ENCODE results near the gene COMMD7. TPM values are rescaled to one million over a fixed set of nuclear protein-coding genes. Genes with fewer than 3 reads are reported as not detected.
A peak's percentile ranks its signal among the peaks of the same experiment; 100 is the strongest.
"Not testable (repeated sequence)": the region's sequence is repeated elsewhere in the genome, so short reads cannot be mapped to it uniquely, and the experiment has no call there.

The COMMD7 gene
- total and polyA plus RNA-seq, 4 donors: 26.2 to 83.3 (median 61.8) TPM

DNA sequence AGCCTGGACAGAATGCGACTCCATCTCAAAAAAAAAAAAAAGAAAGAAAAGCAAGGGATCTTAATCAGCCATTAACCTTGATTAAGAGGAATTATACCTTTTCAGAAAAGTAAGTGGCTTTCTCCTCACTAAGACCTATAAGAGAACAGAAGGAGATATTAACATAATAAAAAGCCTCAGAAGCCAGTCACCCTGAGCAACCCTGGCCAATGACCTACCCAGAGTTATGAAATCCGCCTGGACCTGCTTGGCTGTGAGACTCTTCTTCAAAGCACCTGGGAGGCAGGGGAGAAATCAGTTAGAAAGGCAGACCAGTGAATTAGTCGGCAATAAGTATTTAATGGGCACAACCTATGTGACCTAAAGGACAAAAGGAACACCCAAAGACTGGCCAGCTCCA is 36.8 kb downstream of the COMMD7 start:
- Histone ChIP-seq H3K27ac (ENCODE audit: low read depth, low read length) (no peak overlapping the region), H3K4me1 (ENCODE audit: control insufficient read depth, insufficient read depth, low read length) (peaks cover 3% of the 10 kb centered on the region), H3K9me3 (ENCODE audit: control insufficient read depth, insufficient read depth, low read length) (no peaks in the 10 kb centered on the region), H3K4me3 (ENCODE audit: low read depth, low read length) (no peak overlapping the region), H3K36me3 (ENCODE audit: control insufficient read depth, insufficient read depth, low read length) (peaks cover 38% of the 10 kb centered on the region), H3K27me3 (ENCODE audit: control insufficient read depth, insufficient read depth, low read length) (no peaks in the 10 kb centered on the region)
- no peak for DNase-seq (ENCODE audit: low read depth in 4 of 6, low spot score in 6 of 6)
- 87% methylated on average over 2 of the region's 3 CpGs for WGBS (ENCODE audit: insufficient coverage)

DNA sequence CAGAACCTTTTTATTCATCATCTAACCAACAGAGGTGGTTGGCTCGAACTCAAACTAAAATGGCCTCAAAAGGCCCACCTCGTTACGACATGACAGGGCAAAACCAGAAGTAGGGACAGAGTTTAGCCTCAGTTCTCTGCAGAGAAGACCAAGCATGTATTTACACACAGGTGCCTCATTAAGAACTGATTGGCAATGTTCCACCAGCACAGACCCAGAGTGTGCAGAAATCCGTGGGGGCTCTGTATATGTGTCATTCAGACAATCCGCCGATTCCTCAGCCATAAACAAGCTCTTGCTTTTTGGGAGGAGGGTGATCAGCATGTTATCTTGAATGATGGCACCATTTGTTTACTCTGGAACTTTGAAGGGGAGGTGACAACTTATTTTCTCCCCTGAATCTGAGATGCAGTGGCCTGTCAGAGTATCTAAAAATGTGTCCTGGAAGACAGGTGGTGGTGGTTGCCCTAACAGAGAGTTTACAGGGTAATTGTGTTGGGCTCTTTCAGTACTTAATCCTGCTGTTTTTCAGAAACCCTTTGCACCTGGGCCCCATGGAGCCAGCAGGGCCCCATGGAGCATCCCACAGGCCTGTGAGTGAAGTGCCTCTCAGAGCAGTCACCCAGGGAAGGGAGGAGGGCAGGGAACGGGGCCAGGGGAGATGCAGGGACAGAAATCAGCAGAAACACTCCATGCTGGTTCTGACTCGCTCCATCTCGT is 40.4 kb downstream of the COMMD7 start:
- no peak overlapping the region for H3K27ac ChIP-seq (ENCODE audit: low read depth, low read length)
- H3K27me3 ChIP-seq (ENCODE audit: control insufficient read depth, insufficient read depth, low read length): no peaks in the 10 kb centered on the region
- no peak for DNase-seq (ENCODE audit: low read depth in 4 of 6, low spot score in 6 of 6)
- H3K4me1 ChIP-seq (ENCODE audit: control insufficient read depth, insufficient read depth, low read length): no peaks in the 10 kb centered on the region
- H3K9me3 ChIP-seq (ENCODE audit: control insufficient read depth, insufficient read depth, low read length): no peaks in the 10 kb centered on the region
- 38% methylated on average over 7 of the region's 9 CpGs for WGBS (ENCODE audit: insufficient coverage)
- peaks cover 37% of the 10 kb centered on the region for H3K36me3 ChIP-seq (ENCODE audit: control insufficient read depth, insufficient read depth, low read length)
- no peak overlapping the region for H3K4me3 ChIP-seq (ENCODE audit: low read depth, low read length)

DNA sequence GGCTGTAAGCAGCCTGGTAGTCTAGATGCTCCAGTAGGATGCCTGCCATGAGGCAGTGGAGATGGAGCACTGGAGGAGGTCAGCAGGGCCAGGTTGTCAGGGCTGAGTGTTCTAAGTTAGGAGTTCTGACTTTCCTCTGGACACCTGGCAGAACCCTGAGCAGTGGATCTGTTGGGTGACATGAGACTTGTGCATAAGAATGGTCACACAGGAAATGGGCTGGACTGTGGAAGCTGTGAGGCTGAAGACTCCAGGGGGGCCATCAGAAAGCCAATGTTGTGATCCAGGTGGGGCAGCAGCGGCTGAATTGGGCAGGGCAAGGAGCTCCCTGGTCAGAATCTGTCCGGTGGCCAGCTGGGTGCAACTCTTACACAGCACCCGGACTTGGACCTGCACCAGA is 45.7 kb downstream of the COMMD7 start:
- no peak for DNase-seq (ENCODE audit: low read depth in 4 of 6, low spot score in 6 of 6)

DNA sequence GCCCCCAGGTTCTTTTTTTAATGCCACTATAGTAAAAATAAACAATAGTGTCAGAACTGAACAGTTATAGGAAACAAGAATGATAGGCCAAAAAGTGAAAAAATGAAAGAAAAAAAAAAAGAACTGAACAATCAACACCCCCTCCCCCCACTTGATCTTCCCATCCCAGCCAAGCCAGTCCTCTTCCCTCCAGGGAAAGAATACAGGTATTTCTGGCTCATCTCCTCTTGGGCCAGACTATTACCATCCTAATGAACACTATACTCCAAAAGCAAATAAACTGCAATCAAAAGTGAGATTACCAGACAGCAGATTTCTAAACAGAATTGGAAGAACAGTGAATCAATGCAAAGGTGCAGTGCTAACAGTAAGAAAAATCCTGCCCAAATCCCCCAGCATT is 48.2 kb downstream of the COMMD7 start:
- Histone ChIP-seq H3K4me1 (ENCODE audit: control insufficient read depth, insufficient read depth, low read length) (no peaks in the 10 kb centered on the region), H3K27me3 (ENCODE audit: control insufficient read depth, insufficient read depth, low read length) (no peaks in the 10 kb centered on the region), H3K4me3 (ENCODE audit: low read depth, low read length) (no peak overlapping the region), H3K9me3 (ENCODE audit: control insufficient read depth, insufficient read depth, low read length) (no peaks in the 10 kb centered on the region), H3K27ac (ENCODE audit: low read depth, low read length) (no peak overlapping the region), H3K36me3 (ENCODE audit: control insufficient read depth, insufficient read depth, low read length) (peaks cover 31% of the 10 kb centered on the region)
- no peak for DNase-seq (ENCODE audit: low read depth in 4 of 6, low spot score in 6 of 6)

More for the DNA sequence above, 45.7 kb downstream of the COMMD7 start:
- H3K9me3 ChIP-seq (ENCODE audit: control insufficient read depth, insufficient read depth, low read length): no peaks in the 10 kb centered on the region
- no peak overlapping the region for H3K4me3 ChIP-seq (ENCODE audit: low read depth, low read length)
- WGBS (ENCODE audit: insufficient coverage): 97% methylated on average over 3 of the region's 3 CpGs
- H3K36me3 ChIP-seq (ENCODE audit: control insufficient read depth, insufficient read depth, low read length): peaks cover 32% of the 10 kb centered on the region
- H3K4me1 ChIP-seq (ENCODE audit: control insufficient read depth, insufficient read depth, low read length): no peaks in the 10 kb centered on the region
- no peak overlapping the region for H3K27ac ChIP-seq (ENCODE audit: low read depth, low read length)
- no peaks in the 10 kb centered on the region for H3K27me3 ChIP-seq (ENCODE audit: control insufficient read depth, insufficient read depth, low read length)

DNA sequence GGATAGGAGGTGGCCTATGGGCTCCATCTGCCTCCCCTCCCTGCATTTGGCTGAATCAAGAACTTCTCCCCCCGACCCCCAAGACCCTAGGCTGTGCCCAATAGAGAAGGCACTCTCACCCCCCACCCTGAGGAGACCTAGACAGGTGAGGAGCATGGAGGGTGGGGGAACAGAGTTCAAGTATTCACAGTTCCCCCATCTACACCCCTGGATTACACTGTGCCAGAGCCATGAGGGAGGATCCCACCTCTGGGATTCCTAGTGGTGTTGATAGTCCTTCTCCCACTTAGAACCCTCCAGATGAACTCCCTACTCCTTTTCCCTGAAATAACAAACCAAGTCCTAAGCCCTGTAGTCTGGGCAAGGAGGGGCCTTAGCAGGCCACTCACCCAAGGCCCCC is 54.3 kb downstream of the COMMD7 start:
- not testable (repeated sequence) for H3K27ac ChIP-seq (ENCODE audit: low read depth, low read length); H3K4me1 ChIP-seq (ENCODE audit: control insufficient read depth, insufficient read depth, low read length); H3K9me3 ChIP-seq (ENCODE audit: control insufficient read depth, insufficient read depth, low read length); H3K4me3 ChIP-seq (ENCODE audit: low read depth, low read length); H3K27me3 ChIP-seq (ENCODE audit: control insufficient read depth, insufficient read depth, low read length); DNase-seq (ENCODE audit: low read depth in 4 of 6, low spot score in 6 of 6)
- no CpG with 5 or more reads among the region's 1 CpG for WGBS (ENCODE audit: insufficient coverage)
- H3K36me3 ChIP-seq (ENCODE audit: control insufficient read depth, insufficient read depth, low read length): peaks cover 15% of the 10 kb centered on the region

DNA sequence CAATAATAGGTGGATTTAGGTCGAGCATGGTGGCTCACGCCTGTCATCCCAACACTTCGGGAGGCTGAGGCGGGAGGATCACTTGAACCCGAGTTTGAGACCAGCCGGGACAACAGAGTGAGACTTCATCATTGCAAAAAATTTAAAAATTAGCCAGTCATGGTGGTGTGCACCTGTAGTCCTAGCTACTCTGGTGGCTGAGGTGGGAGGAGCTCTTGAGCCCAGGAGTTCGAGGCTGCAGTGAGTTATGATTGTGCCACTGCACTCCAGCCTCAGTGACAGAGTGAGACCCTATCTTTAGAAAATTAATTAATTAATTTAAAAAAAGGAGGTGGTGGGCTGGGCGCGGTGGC is 56.1 kb downstream of the COMMD7 start:
- 96% methylated on average over 6 of the region's 9 CpGs for WGBS (ENCODE audit: insufficient coverage)
- no peaks in the 10 kb centered on the region for H3K27me3 ChIP-seq (ENCODE audit: control insufficient read depth, insufficient read depth, low read length)
- no peak overlapping the region for H3K4me3 ChIP-seq (ENCODE audit: low read depth, low read length)
- no peak for DNase-seq (ENCODE audit: low read depth in 4 of 6, low spot score in 6 of 6)
- peaks cover 6% of the 10 kb centered on the region for H3K4me1 ChIP-seq (ENCODE audit: control insufficient read depth, insufficient read depth, low read length)
- peaks cover 6% of the 10 kb centered on the region for H3K36me3 ChIP-seq (ENCODE audit: control insufficient read depth, insufficient read depth, low read length)
- H3K27ac ChIP-seq (ENCODE audit: low read depth, low read length): no peak overlapping the region
- H3K9me3 ChIP-seq (ENCODE audit: control insufficient read depth, insufficient read depth, low read length): no peaks in the 10 kb centered on the region

DNA sequence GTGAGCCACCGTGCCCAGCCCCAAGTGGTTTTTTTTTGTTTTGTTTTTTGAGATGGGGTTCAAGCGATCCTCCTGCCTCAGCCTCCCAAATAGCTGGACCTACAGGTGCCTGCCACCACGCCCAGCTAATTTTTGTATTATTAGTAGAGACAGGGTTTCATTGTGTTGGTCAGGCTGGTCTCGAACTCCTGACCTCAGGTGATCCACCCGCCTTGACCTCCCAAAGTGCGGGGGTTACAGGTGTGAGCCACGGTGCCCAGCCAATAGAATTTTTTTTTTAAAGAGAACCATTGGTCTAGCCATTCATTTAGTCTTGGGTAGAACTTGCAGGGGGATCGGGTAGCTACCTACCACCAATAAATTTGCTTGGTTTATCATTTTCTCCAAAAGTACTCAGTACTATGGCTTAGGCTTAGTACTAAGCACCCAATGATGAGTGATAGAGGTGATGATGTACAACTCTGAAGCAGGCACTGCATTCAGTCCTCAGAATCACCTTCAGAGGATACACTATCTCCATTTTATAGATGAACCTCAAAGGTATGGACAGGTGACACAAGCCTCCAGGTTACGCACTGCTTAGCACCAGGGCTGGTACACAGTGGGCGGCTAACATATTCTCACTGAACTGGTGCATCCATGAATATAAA is 56.6 kb downstream of the COMMD7 start:
- no peak overlapping the region for H3K27ac ChIP-seq (ENCODE audit: low read depth, low read length)
- WGBS (ENCODE audit: insufficient coverage): 96% methylated on average over 4 of the region's 10 CpGs

DNA sequence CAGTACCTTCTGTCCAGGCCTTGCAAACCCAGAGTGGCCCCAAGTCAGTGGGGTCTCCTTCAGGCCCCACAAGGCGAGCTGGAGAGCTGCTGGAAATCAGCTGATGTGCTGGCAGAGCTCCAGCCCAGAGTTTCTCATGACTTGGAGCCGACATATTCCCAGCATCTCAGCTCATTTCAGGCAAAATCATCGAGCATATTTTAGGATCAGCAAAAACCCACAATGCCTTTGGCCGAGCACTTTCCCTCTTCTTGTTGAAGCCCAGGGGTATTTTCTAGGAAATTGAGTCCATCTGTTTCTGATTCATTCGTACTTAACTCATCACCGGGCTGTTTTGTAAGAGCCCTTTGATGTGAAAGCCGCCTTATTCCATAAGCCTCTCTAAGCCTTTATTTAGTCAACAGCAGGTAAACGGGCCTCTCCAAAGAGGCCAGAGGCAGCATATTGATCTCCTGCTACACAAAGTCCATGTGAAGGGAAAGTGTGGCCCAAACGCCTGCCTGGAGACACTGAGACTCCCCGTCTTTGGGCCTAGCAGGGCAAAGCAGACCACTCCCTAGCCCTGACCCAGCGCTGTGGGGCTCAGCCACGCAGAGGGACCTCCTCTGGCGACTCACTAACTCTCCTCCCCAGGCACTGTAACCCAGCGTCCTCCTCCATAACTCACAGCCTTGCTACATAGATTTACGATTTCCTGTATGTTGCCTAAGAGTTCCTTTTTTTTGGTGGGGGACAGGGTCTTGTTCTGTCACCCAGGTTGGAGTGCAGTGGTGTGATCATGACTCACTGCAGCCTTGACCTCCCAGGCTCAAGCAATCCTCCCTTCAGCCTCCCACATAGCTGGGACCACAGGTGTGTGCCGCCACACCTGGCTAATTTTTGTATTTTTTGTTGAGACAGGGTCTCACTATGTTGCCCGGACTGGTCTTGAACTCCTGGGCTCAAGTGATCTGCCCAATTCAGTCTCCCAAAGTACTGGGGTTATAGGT is 57.4 kb downstream of the COMMD7 start:
- H3K27ac ChIP-seq (ENCODE audit: low read depth, low read length): peak overlapping the region; percentile 59
- peak in 3 of 6 donors; percentile 21 to 68 (median 68) for DNase-seq (ENCODE audit: low read depth in 4 of 6, low spot score in 6 of 6)
- H3K4me3 ChIP-seq (ENCODE audit: low read depth, low read length): no peak overlapping the region
- WGBS (ENCODE audit: insufficient coverage): 46% methylated on average over 10 of the region's 17 CpGs
- no peaks in the 10 kb centered on the region for H3K9me3 ChIP-seq (ENCODE audit: control insufficient read depth, insufficient read depth, low read length)
- peaks cover 16% of the 10 kb centered on the region for H3K4me1 ChIP-seq (ENCODE audit: control insufficient read depth, insufficient read depth, low read length)
- H3K27me3 ChIP-seq (ENCODE audit: control insufficient read depth, insufficient read depth, low read length): no peaks in the 10 kb centered on the region
- peaks cover 4% of the 10 kb centered on the region for H3K36me3 ChIP-seq (ENCODE audit: control insufficient read depth, insufficient read depth, low read length)

More for the DNA sequence above, 56.6 kb downstream of the COMMD7 start:
- peaks cover 8% of the 10 kb centered on the region for H3K4me1 ChIP-seq (ENCODE audit: control insufficient read depth, insufficient read depth, low read length)
- H3K9me3 ChIP-seq (ENCODE audit: control insufficient read depth, insufficient read depth, low read length): no peaks in the 10 kb centered on the region
- H3K27me3 ChIP-seq (ENCODE audit: control insufficient read depth, insufficient read depth, low read length): no peaks in the 10 kb centered on the region
- DNase-seq (ENCODE audit: low read depth in 4 of 6, low spot score in 6 of 6): no peak
- H3K4me3 ChIP-seq (ENCODE audit: low read depth, low read length): no peak overlapping the region
- peaks cover 4% of the 10 kb centered on the region for H3K36me3 ChIP-seq (ENCODE audit: control insufficient read depth, insufficient read depth, low read length)

DNA sequence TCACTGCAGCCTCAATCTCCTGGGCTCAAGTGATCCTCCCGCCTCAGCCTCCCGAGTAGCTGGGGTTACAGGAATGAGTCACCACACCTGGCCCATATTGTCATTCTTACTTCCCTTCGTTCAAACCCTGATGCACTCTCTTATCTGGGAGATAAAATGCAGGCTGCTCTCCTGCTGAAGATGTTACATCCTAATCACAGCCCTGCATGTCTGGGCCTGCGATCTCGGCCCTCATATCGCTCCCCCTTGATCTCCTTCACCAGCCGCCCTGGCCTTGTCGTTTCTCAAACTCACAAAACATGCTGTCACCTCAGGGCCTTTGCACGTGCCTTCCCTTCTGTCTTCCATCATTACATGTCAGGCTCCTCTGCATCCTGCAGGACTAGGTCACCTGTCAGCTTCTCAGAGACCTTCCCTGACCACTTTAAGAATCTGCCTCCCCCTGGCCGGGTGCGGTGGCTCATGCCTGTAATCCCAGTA is 60.7 kb downstream of the COMMD7 start:
- no peak for DNase-seq (ENCODE audit: low read depth in 4 of 6, low spot score in 6 of 6)
- Histone ChIP-seq H3K27ac (ENCODE audit: low read depth, low read length) (no peak overlapping the region), H3K4me3 (ENCODE audit: low read depth, low read length) (no peak overlapping the region), H3K9me3 (ENCODE audit: control insufficient read depth, insufficient read depth, low read length) (no peaks in the 10 kb centered on the region), H3K36me3 (ENCODE audit: control insufficient read depth, insufficient read depth, low read length) (no peaks in the 10 kb centered on the region), H3K27me3 (ENCODE audit: control insufficient read depth, insufficient read depth, low read length) (no peaks in the 10 kb centered on the region), H3K4me1 (ENCODE audit: control insufficient read depth, insufficient read depth, low read length) (peaks cover 25% of the 10 kb centered on the region)
- 76% methylated on average over 11 of the region's 11 CpGs for WGBS (ENCODE audit: insufficient coverage)
